EL (cell line): ENCODE results near the gene CHERP.
"Not testable (repeated sequence)": the region's sequence is repeated elsewhere in the genome, so short reads cannot be mapped to it uniquely, and the experiment has no call there.

ENCODE experiments used
- DNase-seq: peaks from one replicate; pipeline ENCODE4 v3.0.0-alpha.2; 2016

The CHERP gene

DNA sequence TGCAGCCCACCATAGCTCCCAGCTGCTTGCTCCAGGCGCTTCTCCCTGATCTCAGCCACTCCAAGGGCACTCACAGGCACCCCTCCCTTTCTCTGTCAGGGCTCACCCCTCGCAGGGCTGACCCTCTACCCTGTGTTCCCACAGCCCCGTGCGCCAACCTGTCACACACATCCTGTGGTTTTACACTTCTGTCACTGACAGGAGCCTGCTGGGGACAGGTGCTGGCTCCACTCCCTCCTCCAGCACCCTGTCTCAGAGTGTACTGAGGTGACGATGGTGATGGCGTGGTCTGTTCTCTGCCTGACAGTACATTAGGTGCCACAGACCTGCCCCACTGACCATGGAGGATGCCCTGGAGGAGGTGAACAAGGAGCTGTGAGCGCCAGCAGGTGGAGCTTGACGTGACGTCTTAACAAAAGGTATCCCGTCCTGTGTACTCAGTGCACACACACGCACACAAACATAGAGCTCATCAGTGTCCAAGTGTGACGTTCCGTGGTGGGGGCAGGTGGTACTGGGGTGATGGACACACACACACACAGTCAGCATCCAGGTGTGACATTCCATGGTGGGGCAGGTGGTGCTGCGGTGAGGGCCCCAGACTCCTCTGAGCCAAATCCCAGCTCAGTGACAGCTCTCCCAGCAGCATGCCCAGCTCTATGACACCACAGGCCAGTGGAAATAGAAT is 25.2 kb downstream of the CHERP start:
- DNase-seq: no peak

DNA sequence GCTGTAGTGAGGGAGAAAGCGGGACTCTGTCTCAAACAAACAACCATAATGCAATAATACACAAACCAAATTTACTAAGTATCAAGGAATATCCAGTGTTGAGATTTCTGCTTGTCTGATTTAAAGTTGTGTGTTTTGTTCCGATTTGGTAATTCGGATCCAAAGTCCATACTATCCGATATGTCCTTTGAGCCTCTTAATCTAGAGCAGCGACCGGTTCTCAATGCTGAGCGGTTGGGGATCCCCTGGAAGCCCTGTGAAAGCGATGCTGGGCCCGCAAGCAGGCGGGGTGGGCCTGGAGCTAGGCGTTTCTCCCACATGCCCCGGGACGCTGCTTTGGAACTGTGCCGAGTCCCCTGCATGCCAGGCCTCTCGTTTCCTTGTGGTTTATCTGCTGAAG is 25.9 kb downstream of the CHERP start:
- DNase-seq: no peak

DNA sequence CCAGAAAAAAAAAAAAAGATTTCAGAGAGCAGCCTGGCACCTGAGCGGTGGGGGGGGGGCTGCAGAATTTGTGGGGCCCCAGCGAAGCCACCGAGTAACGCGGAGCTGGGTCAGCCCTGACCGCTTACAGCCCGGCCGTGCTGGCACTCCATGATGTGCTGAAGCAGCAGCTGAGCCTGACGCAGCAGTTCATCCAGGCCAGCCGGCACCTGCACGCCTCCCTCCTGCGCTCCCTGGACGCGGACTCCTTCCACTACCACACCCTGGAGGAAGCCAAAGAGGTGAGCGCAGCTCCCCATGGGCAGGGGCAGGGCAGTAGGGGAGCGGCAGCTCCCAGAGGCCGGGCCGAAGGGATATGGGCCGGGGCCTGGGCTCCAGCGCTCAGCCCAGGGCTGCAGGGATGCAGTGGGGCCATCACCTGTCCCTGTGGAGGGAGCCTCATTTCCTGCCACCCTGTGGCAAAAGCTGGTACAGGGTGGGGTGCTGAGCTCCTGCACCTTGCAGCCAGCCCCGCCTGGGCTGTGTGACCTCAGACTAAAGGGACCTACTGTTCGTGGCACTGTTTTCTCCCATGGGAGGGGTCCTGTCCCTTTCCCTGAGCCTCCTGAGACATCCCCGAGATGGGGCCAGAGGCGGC is 27.7 kb downstream of the CHERP start:
- DNase-seq: no peak

DNA sequence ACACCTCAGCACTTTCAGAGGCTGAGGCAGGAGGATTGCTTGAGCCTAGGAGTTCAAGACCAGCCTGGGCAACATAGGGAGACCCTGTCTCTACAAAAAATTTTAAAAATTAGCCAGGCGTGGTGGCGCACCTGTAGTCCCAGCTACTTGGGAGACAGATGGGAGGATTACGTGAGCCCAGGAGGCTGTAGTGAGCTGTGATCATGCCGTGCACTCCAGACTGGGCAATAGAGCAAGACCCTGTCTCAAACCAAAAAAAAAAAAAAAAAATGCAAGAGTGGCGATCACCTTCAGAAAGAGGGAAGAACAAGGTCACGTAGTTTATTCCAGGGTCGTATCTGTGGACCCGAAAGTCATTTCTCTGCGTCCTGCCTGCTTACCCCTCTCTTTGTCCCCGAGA is 29.6 kb downstream of the CHERP start:
- not testable (repeated sequence) for DNase-seq

DNA sequence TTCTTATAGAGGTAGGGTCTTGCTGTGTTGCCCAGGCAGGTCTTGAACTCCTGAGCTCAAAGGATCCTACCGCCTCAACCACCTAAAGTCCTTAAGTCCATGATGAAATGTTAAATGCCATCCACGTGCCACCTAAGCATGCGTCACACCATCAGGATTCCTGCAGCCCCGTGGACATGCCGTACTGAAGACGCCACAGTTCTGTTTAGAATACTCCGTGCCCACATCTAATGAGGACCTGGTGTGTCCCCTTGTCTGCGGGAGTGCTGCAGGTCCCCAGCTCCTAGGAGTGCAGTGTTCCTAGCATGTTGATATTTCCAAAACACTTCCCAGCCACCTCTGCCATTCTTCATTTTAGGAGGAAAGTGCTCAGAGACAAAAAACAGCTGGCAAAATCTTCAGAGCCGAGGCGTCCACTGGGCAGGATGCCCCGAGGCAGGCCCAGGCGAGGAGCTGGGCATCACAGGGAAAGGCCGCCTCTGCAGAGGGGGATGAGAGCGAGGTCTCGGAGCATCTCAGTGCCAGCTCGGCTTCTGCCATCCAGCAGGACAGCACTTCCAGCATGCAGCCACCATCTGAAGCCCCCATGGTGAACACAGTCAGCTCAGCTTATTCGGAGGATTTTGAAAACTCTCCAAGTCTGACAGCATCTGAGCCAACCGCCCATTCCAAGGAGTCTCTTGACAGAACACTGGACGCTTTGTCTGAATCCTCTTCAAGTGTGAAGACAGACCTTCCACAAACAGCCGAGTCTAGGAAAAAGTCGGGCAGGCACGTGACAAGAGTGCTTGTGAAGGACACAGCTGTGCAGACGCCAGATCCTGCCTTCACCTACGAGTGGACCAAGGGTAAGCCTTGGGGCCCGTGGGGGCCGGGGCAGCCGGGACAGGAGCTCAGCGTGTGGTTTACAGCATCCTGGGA is 32.8 kb downstream of the CHERP start:
- no peak for DNase-seq

DNA sequence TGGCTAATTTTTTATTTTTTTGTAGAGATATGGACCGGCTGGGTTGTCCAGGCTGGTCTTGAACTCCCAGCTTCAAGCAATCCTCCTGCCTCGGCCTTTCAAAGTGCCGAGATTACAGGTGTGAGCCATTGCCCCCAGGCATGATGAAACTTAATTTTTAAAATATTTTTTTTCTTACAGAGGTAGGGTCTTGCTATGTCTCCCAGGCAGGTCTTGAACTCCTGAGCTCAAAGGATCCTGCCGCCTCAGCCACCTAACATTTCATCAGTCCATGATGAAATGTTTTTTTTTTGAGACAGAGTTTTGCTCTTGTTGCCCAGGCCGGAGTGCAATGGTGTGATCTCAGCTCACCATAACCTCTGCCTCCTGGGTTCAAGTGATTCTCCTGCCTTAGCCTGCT is 33.7 kb downstream of the CHERP start:
- no peak for DNase-seq

DNA sequence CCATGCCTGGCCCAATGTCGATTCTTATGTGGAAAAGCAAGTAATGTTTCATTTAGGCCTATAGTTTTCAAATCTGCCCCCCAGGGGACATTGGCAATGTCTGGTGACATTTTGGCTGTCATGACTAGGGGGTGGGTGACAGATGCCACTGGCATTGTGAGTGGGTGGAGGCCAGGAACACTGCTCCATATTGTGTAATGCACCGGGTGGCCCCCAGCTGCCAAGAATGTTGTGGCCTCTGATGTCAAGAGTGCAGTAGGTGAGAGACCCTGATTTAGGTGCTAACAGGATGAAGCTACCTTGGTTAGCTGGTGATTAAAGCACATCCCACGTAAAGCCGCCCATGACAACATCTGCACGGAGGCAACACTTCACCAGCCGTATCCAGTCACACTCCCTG is 35.3 kb downstream of the CHERP start:
- DNase-seq: no peak

DNA sequence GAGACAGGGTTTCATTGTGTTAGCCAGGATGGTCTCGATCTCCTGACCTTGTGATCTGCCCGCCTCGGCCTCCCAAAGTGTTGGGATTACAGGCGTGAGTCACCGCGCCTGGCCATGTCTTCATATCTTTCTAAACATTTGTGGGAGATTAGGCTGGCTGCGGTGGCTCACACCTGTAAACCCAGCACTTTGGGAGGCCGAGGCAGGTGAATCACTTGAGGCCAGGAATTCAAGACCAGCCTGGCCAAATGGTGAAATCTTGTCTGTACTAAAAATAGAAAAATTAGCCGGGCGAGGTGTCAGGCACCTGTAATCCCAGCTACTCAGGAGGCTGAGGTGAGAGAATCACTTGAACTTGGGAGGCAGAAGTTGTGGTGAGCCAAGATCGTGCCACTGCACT is 36.1 kb downstream of the CHERP start:
- not testable (repeated sequence) for DNase-seq

DNA sequence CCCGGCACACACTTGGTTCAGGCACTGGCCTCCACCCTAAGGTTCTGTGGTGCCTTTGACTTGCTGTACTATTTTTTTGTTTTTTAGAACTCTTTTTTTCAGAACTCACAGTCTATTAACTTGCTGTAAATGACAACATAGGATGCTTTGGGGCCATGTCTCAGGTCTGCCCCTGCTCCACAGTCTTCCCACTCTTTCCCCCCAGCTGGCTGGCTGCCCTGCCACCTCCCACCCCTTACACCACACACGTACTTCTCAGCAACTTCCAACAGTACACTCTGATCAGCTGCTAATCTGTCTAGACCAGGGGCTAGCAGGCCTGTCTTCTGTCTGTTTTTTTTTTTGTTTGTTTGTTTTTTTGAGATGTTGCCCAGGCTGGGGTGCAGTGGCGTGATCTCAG is 38.0 kb downstream of the CHERP start:
- no peak for DNase-seq

DNA sequence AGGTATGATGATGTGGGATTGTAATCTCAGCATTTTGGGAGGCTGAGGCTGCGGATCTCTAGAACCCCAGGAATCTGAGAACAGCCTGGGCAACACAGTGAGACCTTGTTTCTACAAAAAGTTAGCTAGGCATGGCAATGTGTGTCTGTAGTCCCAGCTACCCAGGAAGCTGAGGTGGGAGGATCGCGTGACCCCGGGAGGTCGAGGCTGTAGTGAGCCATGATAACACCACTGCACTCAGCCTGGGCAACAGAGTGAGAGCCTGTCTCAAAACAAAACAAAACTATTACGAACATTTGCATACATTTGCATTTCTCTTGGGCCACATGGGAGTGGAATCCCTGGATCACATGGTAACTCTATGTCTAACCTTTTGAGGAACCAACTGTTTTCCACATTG is 44.4 kb downstream of the CHERP start:
- no peak for DNase-seq

DNA sequence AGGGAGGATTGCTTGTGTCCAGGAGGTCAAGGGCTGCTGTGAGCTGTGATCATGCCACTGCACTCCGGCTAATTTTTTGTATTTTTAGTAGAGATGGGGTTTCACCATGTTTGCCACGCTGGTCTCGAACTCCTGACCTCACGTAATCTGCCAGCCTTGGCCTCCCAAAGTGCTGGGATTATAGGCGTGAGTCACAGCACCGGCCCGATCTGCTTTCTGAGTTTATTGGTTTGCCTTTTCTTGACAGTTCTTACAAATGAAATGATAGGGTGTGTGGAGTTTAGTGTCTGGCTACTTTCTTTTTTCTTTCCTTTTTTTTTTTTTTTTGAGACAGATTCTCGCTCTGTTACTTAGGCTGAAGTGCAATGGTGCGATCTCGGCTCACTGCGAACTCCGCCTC is 45.2 kb downstream of the CHERP start:
- no peak for DNase-seq

DNA sequence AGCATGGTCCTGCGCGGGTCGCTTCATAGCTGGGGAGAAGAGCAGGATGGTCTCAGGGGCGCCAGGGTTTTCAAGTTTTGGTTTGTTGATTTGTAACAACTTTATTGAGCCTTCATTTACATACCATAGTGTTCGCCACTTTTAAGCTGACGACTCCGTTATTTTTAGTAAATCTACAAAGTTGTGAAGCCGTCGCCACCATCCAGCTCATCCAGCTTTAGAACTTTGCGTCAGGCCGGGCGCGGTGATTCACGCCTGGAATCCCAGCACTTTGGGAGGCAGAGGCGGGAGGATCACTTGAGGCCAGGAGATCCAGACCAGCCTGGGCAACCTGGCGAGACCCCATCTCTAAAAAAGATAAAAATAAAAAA is 45.6 kb downstream of the CHERP start:
- DNase-seq: peak; percentile 71

DNA sequence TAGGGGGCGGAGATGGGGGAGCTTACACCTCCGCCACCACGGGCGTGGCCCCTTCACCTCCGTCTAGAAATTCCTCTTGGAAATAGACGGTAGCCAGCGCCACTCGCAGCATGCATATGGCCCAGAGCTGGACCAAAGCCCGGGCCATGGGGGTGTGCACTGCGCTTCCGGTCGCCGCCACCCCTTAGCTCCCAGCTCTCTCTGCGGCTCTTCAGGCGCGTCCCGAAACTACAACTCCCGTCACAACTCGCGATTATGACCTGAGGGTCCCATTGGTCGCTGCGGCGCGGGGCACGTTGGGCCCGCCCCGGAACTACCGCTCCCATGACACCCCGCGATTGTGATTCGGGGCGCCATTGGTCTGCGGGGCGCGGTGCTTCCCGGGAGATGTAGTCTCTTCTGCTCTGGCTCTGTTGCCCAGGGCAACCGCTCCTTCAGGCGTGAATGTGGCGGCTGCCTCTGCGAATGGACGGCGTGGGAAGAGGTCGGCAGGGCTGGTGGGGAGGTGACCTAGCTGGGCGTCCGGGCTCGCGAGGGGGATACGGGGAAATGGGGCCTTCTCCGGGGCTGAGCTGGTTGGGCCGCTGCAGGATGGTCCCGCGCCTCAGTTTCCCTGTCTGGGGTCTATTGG is 46.1 kb downstream of the CHERP start, which contains the start of the genes C19orf44 and CALR3:
C19orf44 (plus strand) TSS at position 413 of the 631 bp plus-strand sequence. CDS start 4,399 bp downstream, outside the sequence.
CALR3 (minus strand) TSS at position 186 of the 631 bp plus-strand sequence; CDS start at position 148, 38 bp downstream.
- peak; percentile 99 for DNase-seq

DNA sequence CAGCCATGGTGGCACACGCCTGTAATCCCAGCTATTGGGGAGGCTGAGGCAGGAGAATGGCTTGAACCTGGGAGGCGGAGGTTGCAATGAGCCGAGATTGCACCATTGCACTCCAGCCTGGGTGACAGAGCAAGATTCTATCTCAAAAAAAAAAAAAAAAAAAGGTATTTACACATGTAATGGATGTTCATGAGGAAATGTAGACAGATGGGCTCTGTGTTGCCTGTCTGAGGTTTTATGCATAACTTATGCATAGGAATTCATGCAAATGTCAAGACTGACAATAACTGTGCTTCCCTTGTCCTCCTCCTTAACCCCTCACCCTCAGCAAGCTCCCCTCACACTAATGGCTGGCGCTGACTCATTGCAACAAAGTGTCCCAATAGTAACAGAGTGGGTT is 55.8 kb downstream of the CHERP start:
- not testable (repeated sequence) for DNase-seq

DNA sequence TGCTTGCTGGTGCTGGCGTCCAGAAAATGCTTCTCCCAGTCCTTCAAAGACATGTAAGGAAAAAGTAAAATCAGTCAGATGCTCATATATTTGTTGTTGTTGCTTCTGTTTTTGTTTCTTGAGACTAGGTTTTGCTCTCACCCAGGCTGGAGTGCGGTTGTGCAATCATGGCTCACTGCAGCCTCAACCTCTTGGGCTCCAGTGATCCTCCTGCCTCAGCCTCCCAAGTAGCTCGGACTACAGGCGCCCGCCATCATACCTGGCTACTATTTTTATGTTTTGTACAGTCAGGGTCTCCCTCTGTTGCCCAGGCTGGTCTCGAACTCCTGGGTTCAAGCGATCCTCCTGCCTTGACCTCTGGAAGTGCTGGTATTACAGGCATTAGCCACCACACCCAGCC is 59.5 kb downstream of the CHERP start:
- DNase-seq: no peak

DNA sequence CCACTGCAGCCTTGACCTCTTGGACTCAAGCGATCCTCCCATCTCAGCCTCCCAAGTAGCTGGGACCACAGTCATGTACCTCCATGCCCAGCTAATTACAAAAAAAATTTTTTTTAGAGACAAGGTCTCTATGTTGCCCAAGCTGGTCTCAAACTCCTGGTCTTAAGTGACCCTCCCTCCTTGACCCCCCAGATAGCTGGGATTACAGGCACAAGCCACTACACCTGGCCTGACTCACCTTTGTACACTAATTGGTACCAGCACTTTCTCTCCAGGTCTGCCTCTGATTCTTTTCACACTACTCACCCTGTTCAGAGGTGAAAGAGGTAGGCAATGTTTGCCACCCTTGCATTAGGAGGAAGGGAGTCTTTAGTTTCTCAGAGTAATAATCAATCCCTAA is 64.9 kb downstream of the CHERP start:
- no peak for DNase-seq

DNA sequence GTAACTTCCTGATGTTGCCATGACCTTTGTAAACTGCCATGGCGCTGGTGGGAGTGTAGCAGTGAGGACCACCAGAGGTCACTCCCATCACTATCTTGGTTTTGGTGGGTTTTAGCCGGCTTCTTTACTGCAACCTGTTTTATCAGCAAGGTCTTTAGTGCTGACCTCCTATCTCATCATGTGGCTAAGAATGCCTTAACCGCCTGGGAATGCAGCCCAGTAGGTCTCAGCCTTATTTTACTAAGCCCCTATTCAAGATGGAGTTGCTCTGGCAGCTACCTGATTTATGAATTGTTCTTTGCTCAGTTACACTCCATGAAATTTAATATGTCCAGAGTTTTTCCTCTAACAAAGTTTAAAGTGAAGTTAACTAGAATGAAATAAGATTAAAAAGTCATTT is 65.8 kb downstream of the CHERP start:
- no peak for DNase-seq

DNA sequence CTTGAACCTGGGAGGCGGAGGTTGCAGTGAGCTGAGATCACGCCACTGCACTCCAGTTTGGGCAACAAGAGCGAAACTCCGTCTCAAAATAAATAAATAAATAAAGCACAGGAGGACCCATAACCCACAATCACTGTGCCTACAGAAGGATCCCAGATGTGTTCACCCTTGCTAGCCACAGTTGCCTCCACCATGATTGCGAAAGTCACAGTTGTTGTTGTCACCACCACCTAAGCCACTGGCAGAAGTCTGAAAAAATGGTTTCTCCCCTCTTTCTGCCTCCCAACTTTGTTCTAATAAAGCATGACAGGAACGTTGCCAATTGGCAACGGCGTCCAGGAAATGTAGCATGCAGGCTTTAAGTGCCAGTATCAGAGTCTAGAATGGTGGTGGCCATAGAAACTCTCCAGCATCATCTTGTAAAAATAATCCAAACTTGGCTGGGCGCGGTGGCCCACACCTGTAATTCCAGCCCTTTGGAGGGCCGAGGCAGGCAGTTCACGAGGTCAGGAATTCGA is 68.3 kb downstream of the CHERP start:
- no peak for DNase-seq

DNA sequence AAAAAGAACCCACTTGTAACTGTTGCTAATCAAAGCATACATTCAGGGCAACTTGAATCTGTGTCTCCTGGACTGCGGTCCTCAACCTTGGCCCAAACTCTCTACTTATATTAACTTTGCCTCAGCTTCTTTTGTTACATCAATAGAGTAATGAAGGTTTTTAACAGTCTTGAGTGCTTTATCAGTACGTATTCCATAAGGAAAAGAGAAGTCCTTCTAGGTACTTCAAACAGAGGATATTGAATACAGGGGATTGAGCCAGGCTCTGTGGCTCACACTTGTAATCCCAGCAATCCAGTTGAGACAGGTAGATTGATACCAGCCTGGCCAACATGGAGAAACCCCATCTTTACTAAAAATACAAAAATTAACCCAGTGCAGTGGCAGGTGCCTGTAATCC is 69.2 kb downstream of the CHERP start:
- no peak for DNase-seq

DNA sequence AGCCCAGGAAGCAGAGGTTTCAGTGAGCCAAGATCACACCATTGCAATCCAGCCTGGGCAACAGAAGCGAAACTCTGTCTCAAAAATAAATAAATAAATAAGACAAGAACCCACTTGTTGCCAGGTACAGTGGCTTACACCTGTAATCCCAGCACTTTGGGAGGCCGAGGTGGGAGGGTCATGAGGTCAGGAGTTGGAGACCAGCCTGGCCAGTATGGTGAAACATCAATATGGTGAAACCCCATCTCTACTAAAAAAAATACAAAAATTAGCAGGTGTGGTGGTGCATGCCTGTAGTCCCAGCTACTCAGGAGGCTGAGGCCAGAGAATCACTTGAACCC is 69.7 kb downstream of the CHERP start:
- not testable (repeated sequence) for DNase-seq

DNA sequence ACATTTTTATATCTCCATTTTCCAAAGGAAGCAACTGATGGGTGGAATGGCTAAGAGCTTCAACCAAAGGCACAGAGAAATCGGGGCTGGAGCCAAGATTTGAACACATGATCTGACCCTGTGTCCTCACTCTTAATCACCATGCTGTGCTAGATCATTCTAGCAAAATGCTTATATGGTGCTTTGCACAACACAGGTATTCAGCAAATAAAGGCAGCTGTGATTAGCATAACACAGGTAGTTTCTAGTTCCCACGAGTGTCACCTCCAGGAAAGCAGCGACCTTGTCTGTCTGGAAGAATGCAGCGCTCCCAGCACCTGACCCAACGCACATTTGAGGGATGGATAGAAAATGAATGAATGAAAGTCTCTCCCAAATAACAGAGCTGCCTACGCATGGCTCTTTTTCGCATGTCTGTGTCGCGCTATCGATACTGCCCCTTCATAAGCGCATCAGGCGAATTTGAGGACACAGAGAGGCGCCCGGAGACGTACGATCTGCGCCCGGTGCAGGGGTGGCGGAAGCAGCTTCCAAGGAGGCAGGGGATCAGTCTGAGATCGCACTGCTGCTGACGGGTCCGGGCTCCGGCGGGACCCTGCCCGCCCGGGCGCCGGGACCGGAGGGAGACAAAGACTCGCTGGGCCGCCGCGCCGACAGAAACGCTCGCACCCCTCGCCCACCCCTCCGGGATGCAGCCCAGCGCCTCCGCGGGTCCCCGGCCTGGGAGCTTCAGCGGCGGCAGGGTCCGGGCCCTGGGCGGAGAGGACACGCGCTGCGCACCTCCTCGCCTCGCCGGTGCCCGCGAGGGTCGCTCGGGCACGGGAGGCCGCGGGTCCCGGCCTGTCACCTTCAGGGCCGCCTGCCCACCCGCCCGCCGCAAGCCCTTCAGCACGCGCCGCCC is 71.1 kb downstream of the CHERP start:
- DNase-seq: peak; percentile 34

DNA sequence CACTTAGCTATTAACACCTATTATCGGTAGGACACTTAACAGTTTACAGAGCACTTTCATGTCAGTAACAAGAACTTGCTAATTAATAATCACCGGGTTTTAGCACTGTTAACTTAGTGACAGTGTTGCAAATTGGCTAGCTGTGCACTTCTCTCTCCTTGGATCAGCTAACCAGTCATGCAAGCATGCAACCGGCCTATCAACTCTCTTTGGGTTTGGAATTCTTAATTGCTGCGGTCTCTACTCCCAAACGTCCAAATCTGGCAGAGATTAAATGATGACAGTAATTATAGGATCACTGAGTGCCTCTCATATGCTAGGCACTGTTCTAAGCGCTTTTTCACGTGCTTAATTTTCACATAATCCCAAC is 71.7 kb downstream of the CHERP start:
- peak; percentile 12 for DNase-seq
